ENCODE measurements around the gene MOGAT2. TPM values are rescaled to one million over a fixed set of nuclear protein-coding genes. Genes with fewer than 3 reads are reported as not detected.

The MOGAT2 gene
- total and polyA plus RNA-seq, 2 of the 13 experiments (the other 11 are each of a cell fraction or from before 2014, with no cell fraction given): 27.2 to 27.8 TPM

- TF ChIP-seq SOX13 (IDR thresholded peaks at IDR 0.05): no peak
- peak in 1 of 2 experiments; percentile 50; a peak in 2 of 4 replicates for TF ChIP-seq SOX13 (CRISPR knock-in tag; conservative IDR thresholded peaks at IDR 0.05 in 1 of 2, IDR thresholded peaks at IDR 0.05 in 1 of 2)
- TF ChIP-seq ZNF605 (CRISPR knock-in tag; IDR thresholded peaks at IDR 0.05): 0 out of 2 replicates have a peak, but pooled peaks have one; percentile 39
- TF ChIP-seq ATRX (CRISPR knock-in tag; IDR thresholded peaks at IDR 0.05; ENCODE audit: borderline replicate concordance): no peak
- TF ChIP-seq ZNF790 (CRISPR knock-in tag; IDR thresholded peaks at IDR 0.05; ENCODE audit: borderline replicate concordance): no peak
- TF ChIP-seq ZSCAN12 (CRISPR knock-in tag; IDR thresholded peaks at IDR 0.05): no peak
- TF ChIP-seq ZNF251 (CRISPR knock-in tag; IDR thresholded peaks at IDR 0.05): no peak
- no peak for TF ChIP-seq CTCF (CRISPR knock-in tag; IDR thresholded peaks at IDR 0.05)
- TF ChIP-seq POLR2G (IDR thresholded peaks at IDR 0.05; ENCODE audit: low read depth, low read length): no peak
- peak; percentile 67; the same call in 1 of the 2 replicates for TF ChIP-seq ZMYM3 (CRISPR knock-in tag; IDR thresholded peaks at IDR 0.05)
- no peak for TF ChIP-seq ZNF503 (CRISPR knock-in tag; IDR thresholded peaks at IDR 0.05)
- peak; percentile 79 for TF ChIP-seq SKI (IDR thresholded peaks at IDR 0.05; ENCODE audit: partially characterized antibody)
- TF ChIP-seq HMG20B (CRISPR knock-in tag; conservative IDR thresholded peaks at IDR 0.05): no peak
- TF ChIP-seq ZNF713 (CRISPR knock-in tag; IDR thresholded peaks at IDR 0.05): no peak
- TF ChIP-seq FOSL1 (CRISPR knock-in tag; IDR thresholded peaks at IDR 0.05; ENCODE audit: borderline replicate concordance): no peak
- TF ChIP-seq HOXA9 (CRISPR knock-in tag; IDR thresholded peaks at IDR 0.05; ENCODE audit: borderline replicate concordance): no peak
- TF ChIP-seq ZNF224 (CRISPR knock-in tag; IDR thresholded peaks at IDR 0.05): no peak
- peak; percentile 88 for TF ChIP-seq SKIL (CRISPR knock-in tag; IDR thresholded peaks at IDR 0.05; ENCODE audit: borderline replicate concordance)
- no peak for TF ChIP-seq ZNF44 (CRISPR knock-in tag; IDR thresholded peaks at IDR 0.05)
- TF ChIP-seq ZNF343 (CRISPR knock-in tag; IDR thresholded peaks at IDR 0.05): no peak
These were observed 26.3 kb downstream of the MOGAT2 start (continued) for GRCh38 chr11:75743711-75744563.
